ENCODE data around the gene RASGRP3.

DNA sequence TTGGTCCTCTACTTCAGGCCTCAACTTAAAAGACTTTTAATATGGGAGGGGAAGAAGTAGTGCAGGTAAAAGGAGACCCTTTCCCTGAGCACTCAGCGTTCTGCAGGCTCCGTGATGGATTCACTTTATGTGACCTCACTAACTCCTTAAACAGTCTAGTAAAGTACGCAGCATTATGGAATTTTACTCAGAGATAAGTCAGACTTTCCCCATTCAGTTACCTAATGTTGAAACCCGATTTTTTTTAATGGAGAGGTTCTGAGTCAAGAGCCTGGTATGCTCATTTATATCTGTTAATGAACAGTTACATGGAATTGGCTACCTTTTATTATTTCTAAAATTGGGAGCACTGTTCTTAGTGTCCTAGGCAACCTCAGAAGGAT lies 34.1 kb downstream of the RASGRP3 start:
- TF ChIP-seq CTCF (IDR thresholded peaks at IDR 0.05) (no peak), POLR2A (IDR thresholded peaks at IDR 0.05) (no peak)
